Naive thymus-derived CD4-positive, alpha-beta T cell (primary cell): ENCODE data around the gene OR11G2. TPM values are rescaled to one million over a fixed set of nuclear protein-coding genes. Genes with fewer than 3 reads are reported as not detected.
"Not testable (repeated sequence)": the region's sequence is repeated elsewhere in the genome, so short reads cannot be mapped to it uniquely, and the experiment has no call there.

Experiments used
- ATAC-seq: fragments of 150-1000 bp; cut with Tn5 transposase; 2 replicates; pipeline ENCODE4 v1.10.0; 2021; ENCODE audit warnings: mild to moderate bottlenecking, moderate library complexity
- CTCF ChIA-PET: fragments of 350-600 bp; sonication (Branson Sonifier 250); formaldehyde crosslinking; loops from one replicate; lab custom pipeline; 2021; ENCODE audit warnings: antibody characterized with exemption; lab: Charles Lee
- POLR2A ChIA-PET: fragments of 350-600 bp; sonication (Branson Sonifier 250); formaldehyde crosslinking; loops from one replicate; lab custom pipeline; 2021; ENCODE audit warnings: antibody characterized with exemption, inconsistent platforms; lab: Charles Lee
- DNase-seq, 9 donors: peaks; one replicate each; pipeline versions ENCODE4 v3.0.0 to v3.0.0-alpha.2; 2020 to 2022; ENCODE audit warnings: mixed read lengths in 1 of 9
- H3K27ac ChIP-seq: one replicate; pipeline ENCODE4 v1.7.0; 2013; ENCODE audit warnings: mild to moderate bottlenecking, low read depth, low read length, moderate library complexity
- H3K27me3 ChIP-seq, 2 donors: one replicate each; pipeline ENCODE4 v1.7.0; 2013; ENCODE audit warnings: low read length in 2 of 2, mild to moderate bottlenecking in 2 of 2, moderate library complexity in 2 of 2; ENCODE audit not compliant: control insufficient read depth in 2 of 2, insufficient read depth in 2 of 2
- H3K36me3 ChIP-seq, 3 experiments: 1 replicate in 2 of 3; 2 replicates in 1 of 3; pipeline ENCODE4 v1.7.0; 2013; ENCODE audit warnings: low read length in 3 of 3, mild to moderate bottlenecking in 3 of 3, moderate library complexity in 1 of 3; ENCODE audit not compliant: insufficient read depth in 3 of 3, control insufficient read depth in 2 of 3
- H3K4me1 ChIP-seq, 2 donors: one replicate each; pipeline ENCODE4 v1.7.0; 2013; ENCODE audit warnings: low read length in 2 of 2, mild to moderate bottlenecking in 2 of 2, moderate library complexity in 1 of 2; ENCODE audit not compliant: control insufficient read depth in 2 of 2, insufficient read depth in 2 of 2
- H3K4me3 ChIP-seq: 2 replicates; pipeline ENCODE4 v1.7.0; 2013; ENCODE audit warnings: mild to moderate bottlenecking, low read length
- H3K9me3 ChIP-seq, 3 experiments: 1 replicate in 2 of 3; 2 replicates in 1 of 3; pipeline ENCODE4 v1.7.0; 2013; ENCODE audit warnings: low read length in 3 of 3; ENCODE audit not compliant: control insufficient read depth in 2 of 3
- H3K27ac Mint-ChIP-seq, 9 donors: one replicate each; pipeline ENCODE4 v1.8.0; 2020 to 2022; ENCODE audit warnings: mixed read lengths in 9 of 9, mild to moderate bottlenecking in 8 of 9, moderate library complexity in 5 of 9, inconsistent platforms in 2 of 9
- H3K27me3 Mint-ChIP-seq, 5 donors: one replicate each; pipeline ENCODE4 v1.8.0; 2021 to 2022; ENCODE audit warnings: mixed read lengths in 5 of 5, mild to moderate bottlenecking in 1 of 5
- H3K36me3 Mint-ChIP-seq, 5 donors: one replicate each; pipeline ENCODE4 v1.8.0; 2020 to 2022; ENCODE audit warnings: mixed read lengths in 5 of 5, mild to moderate bottlenecking in 3 of 5, inconsistent platforms in 1 of 5
- H3K4me1 Mint-ChIP-seq, 7 donors: one replicate each; pipeline ENCODE4 v1.8.0; 2020 to 2022; ENCODE audit warnings: mixed read lengths in 7 of 7, mild to moderate bottlenecking in 3 of 7, inconsistent platforms in 1 of 7
- H3K4me3 Mint-ChIP-seq, 10 donors: one replicate each; pipeline ENCODE4 v1.8.0; 2020 to 2022; ENCODE audit warnings: mild to moderate bottlenecking in 10 of 10, mixed read lengths in 10 of 10, moderate library complexity in 6 of 10, inconsistent platforms in 2 of 10
- H3K9me3 Mint-ChIP-seq, 11 donors: one replicate each; pipeline ENCODE4 v1.8.0; 2020 to 2022; ENCODE audit warnings: mixed read lengths in 11 of 11, mild to moderate bottlenecking in 4 of 11, inconsistent platforms in 1 of 11, moderate library complexity in 1 of 11
- intact Hi-C, 2 donors: fragments of 100-400 bp; cut with micrococcal nuclease; formaldehyde crosslinking; loops; one replicate each; pipeline ENCODE4 v1.15.1; 2023
- polyA plus RNA-seq, 2 donors: library from polyadenylated mRNA; unstranded; fragments of 300-500 nt; fragmentation: Illumina TruSeq; gene quantifications; one replicate each; pipeline ENCODE4 v1.2.3, GENCODE V29; 2021
- total RNA-seq, 6 experiments: library from RNA in 5 of 6; stranded (reverse) in 5 of 6; gene quantifications; 1 replicate in 5 of 6; 2 replicates in 1 of 6; pipeline ENCODE4 v1.2.3 and lab custom pipeline; 2021 to 2026

Gene OR11G2
- total and polyA plus RNA-seq, 7 experiments from 2014 or later, result not detected

DNA sequence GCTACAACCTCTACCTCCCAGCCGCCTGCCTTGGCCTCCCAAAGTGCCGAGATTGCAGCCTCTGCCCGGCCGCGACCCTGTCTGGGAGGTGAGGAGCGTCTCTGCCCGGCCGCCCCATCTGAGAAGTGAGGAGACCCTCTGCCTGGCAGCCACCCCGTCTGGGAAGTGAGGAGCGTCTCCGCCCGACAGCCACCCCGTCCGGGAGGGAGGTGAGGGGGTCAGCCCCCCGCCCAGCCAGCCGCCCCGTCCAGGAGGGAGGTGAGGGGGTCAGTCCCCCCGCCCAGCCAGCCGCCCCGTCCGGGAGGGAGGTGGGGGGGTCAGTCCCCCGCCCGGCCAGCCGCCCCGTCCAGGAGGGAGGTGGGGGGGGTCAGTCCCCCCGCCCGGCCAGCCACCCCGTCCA is 21.7 kb downstream of the OR11G2 start:
- POLR2A ChIA-PET, H3K9me3 ChIP-seq, intact Hi-C loops, H3K4me3 ChIP-seq, DNase-seq, H3K27ac Mint-ChIP-seq, H3K36me3 ChIP-seq, H3K4me1 Mint-ChIP-seq, CTCF ChIA-PET, H3K4me1 ChIP-seq, H3K36me3 Mint-ChIP-seq, H3K4me3 Mint-ChIP-seq, ATAC-seq, H3K27ac ChIP-seq, H3K27me3 ChIP-seq, H3K9me3 Mint-ChIP-seq: not testable (repeated sequence)
- peaks cover 0 to 24% (median 10%) of the 10 kb centered on the region in 5 donors for H3K27me3 Mint-ChIP-seq

DNA sequence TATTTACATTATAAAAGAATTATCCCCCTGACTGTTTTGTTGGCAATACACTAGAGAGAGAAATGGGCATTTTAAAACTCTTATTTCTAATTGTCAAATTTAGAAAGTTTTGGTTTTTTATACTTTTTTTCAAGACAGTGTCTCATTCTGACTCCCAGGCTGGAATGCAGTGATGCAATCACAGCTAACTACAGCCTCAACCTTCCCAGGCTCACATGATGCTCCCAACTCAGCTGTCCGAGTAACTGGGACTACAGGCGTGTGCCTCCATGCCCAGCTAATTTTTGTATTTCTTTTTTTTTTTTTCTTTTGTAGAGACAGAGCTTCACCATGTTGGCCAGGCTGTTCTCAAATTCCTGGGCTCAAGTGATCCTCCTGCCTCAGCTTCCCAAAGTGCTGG is 24.5 kb downstream of the OR11G2 start:
- ChIA-PET CTCF (no interaction called here), POLR2A (no interaction called here)
- Mint-ChIP-seq H3K27me3 (peaks cover 0 to 14% (median 5%) of the 10 kb centered on the region in 5 donors), H3K36me3 (no peaks in the 10 kb centered on the region), H3K4me1 (no peaks in the 10 kb centered on the region), H3K4me3 (no peak overlapping the region), H3K27ac (no peak overlapping the region), H3K9me3 (peaks cover 0 to 3% (median 0%) of the 10 kb centered on the region in 11 donors)
- Histone ChIP-seq H3K27me3 (no peaks in the 10 kb centered on the region), H3K9me3 (no peaks in the 10 kb centered on the region), H3K4me3 (no peak overlapping the region), H3K36me3 (no peaks in the 10 kb centered on the region), H3K27ac (no peak overlapping the region), H3K4me1 (no peaks in the 10 kb centered on the region)
- DNase-seq (no peak), ATAC-seq (no peak)
- intact Hi-C loops, result no loop called here

DNA sequence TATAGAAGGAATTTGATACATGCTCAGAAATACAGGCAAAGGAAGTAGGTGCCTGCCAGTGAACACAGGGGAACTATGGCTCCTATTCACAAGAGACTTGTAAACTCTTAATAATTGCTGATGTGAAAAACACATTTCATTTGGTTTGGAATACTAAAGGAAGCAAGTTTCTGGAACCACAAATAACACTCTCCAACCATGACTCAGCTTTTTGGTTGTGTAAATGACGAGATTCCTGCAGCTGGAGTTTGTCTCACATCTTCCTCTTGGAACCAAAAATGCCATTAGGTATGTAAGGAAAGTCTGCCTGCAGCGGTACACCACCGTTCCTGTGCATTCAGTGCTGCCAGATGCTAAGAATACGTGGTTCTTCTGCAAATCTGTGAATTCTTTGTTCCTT is 28.3 kb downstream of the OR11G2 start:
- intact Hi-C loops, result no loop called here
- Mint-ChIP-seq H3K27ac (no peak overlapping the region), H3K9me3 (no peaks in the 10 kb centered on the region)

DNA sequence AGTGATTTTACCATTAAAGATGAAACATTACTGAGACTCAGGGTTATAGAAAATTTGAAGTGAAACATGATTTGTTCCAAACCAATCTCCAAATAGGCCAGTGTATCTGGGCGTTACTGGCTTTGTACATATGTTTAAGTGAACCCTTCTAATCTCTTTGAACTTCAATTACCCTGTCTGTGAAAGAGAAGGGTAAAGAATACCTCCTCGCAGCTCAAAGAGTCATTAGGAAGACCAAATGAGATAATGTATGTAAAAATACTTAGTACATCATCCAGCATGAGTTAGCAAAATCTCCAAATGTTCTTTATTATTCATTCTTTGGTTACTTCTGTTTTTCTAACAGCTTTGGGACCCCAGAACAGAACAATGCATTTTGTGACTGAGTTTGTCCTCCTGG is 32.7 kb downstream of the OR11G2 start, which contains the start of gene OR11H6:
TSS of gene OR11H6 (plus strand) at position 301 of the 400 bp plus-strand sequence. CDS start at position 301, 0 bp downstream.
- intact Hi-C loops, result no loop called here
- no peak within 1 kb of the TSS for H3K27ac ChIP-seq
- no peaks in the 10 kb centered on the region for H3K27me3 ChIP-seq
- ChIA-PET POLR2A (no interaction called here), CTCF (no interaction called here)
- H3K9me3 ChIP-seq, result no peaks in the 10 kb centered on the region
- H3K9me3 Mint-ChIP-seq, result peaks cover 0 to 15% (median 3%) of the 10 kb centered on the region in 11 donors
- H3K27me3 Mint-ChIP-seq, result peaks cover 0 to 39% (median 11%) of the 10 kb centered on the region in 5 donors
- no peaks in the 10 kb centered on the region for H3K4me1 Mint-ChIP-seq
- H3K4me3 Mint-ChIP-seq, result no peak within 1 kb of the TSS
- no peaks in the 10 kb centered on the region for H3K4me1 ChIP-seq
- ATAC-seq, result no peak
- H3K36me3 Mint-ChIP-seq, result peaks cover 0 to 4% (median 0%) of the 10 kb centered on the region in 5 donors
- no peak within 1 kb of the TSS for H3K4me3 ChIP-seq
- DNase-seq, result no peak
- no peak within 1 kb of the TSS for H3K27ac Mint-ChIP-seq
- no peaks in the 10 kb centered on the region for H3K36me3 ChIP-seq

More for the DNA sequence above, 28.3 kb downstream of the OR11G2 start:
- Histone ChIP-seq H3K36me3 (no peaks in the 10 kb centered on the region), H3K9me3 (no peaks in the 10 kb centered on the region), H3K27ac (no peak overlapping the region), H3K4me1 (no peaks in the 10 kb centered on the region), H3K4me3 (no peak overlapping the region), H3K27me3 (no peaks in the 10 kb centered on the region)
- Mint-ChIP-seq H3K4me3 (no peak overlapping the region), H3K4me1 (no peaks in the 10 kb centered on the region), H3K27me3 (peaks cover 0 to 29% (median 8%) of the 10 kb centered on the region in 5 donors), H3K36me3 (no peaks in the 10 kb centered on the region)
- POLR2A ChIA-PET, result no interaction called here
- ATAC-seq (no peak), DNase-seq (no peak)
- CTCF ChIA-PET, result no interaction called here

DNA sequence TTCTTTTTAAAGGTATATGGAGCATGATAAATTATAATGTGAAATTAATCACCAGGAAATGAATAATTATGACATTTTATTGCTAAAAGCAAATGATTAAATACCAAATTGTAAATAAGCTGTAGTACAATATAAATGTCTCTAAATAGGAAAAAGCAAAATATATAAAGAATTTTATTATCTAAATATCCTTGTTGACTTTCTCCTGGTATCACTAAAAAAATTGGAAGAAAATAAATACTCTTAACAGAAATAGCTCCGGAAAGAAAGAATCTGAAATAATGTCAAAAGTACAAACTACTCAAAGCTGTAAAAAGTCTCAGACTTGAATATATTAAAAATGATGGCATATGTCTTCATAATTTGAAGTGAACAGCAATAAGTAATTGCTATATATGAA is 38.0 kb downstream of the OR11G2 start, which contains the start of gene OR11H7:
TSS of gene OR11H7 (plus strand) at position 301 of the 400 bp plus-strand sequence.
- H3K4me1 Mint-ChIP-seq, result no peaks in the 10 kb centered on the region
- CTCF ChIA-PET, result no interaction called here
- no peak within 1 kb of the TSS for H3K4me3 Mint-ChIP-seq

DNA sequence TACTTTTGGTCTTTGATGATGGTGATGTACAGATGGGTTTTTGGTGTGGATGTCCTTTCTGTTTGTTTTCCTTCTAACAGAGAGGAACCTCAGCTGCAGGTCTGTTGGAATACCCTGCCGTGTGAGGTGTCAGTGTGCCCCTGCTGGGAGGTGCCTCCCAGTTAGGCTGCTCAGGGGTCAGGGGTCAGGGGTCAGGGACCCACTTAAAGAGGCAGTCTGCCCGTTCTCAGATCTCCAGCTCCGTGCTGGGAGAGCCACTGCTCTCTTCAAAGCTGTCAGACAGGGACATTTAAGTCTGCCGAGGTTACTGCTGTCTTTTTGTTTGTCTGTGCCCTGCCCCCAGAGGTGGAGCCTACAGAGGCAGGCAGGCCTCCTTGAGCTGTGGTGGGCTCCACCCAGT is 44.7 kb downstream of the OR11G2 start:
- ATAC-seq, H3K4me3 Mint-ChIP-seq, H3K4me1 Mint-ChIP-seq, H3K27me3 ChIP-seq, H3K9me3 ChIP-seq, CTCF ChIA-PET, H3K27me3 Mint-ChIP-seq, H3K4me3 ChIP-seq, H3K36me3 Mint-ChIP-seq, H3K27ac Mint-ChIP-seq, H3K27ac ChIP-seq, intact Hi-C loops, H3K4me1 ChIP-seq, DNase-seq, POLR2A ChIA-PET, H3K36me3 ChIP-seq: not testable (repeated sequence)
- H3K9me3 Mint-ChIP-seq, result peaks cover 0 to 11% (median 3%) of the 10 kb centered on the region in 11 donors

More for the DNA sequence above, 38.0 kb downstream of the OR11G2 start, which contains the start of gene OR11H7:
- H3K36me3 ChIP-seq, result no peaks in the 10 kb centered on the region
- POLR2A ChIA-PET, result no interaction called here
- H3K9me3 ChIP-seq, result peaks cover 0 to 8% (median 0%) of the 10 kb centered on the region in 3 experiments
- peaks cover 0 to 20% (median 11%) of the 10 kb centered on the region in 5 donors for H3K27me3 Mint-ChIP-seq
- H3K36me3 Mint-ChIP-seq, result peaks cover 0 to 12% (median 0%) of the 10 kb centered on the region in 5 donors
- no peak for ATAC-seq
- no peak within 1 kb of the TSS for H3K4me3 ChIP-seq
- H3K27ac ChIP-seq, result no peak within 1 kb of the TSS
- DNase-seq, result no peak
- H3K9me3 Mint-ChIP-seq, result peaks cover 0 to 34% (median 14%) of the 10 kb centered on the region in 11 donors
- H3K27ac Mint-ChIP-seq, result no peak within 1 kb of the TSS
- H3K27me3 ChIP-seq, result no peaks in the 10 kb centered on the region
- no peaks in the 10 kb centered on the region for H3K4me1 ChIP-seq
- intact Hi-C loops, result no loop called here

DNA sequence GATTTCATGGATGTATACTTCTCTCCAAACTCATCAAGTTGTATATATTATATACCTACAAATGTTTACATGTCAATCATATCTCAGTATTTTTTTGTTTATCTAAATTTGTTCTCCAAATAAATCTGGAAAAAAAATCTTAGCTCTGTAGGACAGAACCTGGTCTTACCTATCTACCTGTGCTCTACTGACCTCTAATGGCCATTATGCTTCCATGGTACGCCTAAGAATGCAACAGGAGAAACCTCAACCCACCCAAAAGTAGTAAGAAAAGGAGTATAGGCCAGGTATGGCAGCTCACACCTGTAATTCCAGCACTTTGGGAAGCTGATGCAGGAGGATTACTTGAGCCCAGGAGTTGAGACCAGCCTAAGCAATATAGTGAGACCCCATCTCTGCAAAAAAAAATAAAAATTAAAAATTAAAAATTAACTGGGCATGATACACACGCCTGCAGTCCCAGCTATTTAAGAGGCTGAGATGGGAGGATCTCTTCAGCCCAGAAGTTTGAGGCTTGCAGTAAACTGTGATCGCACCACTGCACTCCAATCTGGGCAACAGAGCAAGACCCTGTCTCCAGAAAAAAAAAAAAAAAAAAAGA is 57.0 kb downstream of the OR11G2 start:
- Mint-ChIP-seq H3K4me3 (no peak overlapping the region), H3K4me1 (no peaks in the 10 kb centered on the region), H3K27me3 (no peaks in the 10 kb centered on the region), H3K27ac (no peak overlapping the region), H3K36me3 (peaks cover 0 to 12% (median 7%) of the 10 kb centered on the region in 5 donors), H3K9me3 (peaks cover 5 to 22% (median 9%) of the 10 kb centered on the region in 11 donors)
- ChIA-PET CTCF (no interaction called here), POLR2A (no interaction called here)
- peak in 1 of 9 donors; percentile 5 for DNase-seq
- Histone ChIP-seq H3K36me3 (no peaks in the 10 kb centered on the region), H3K27ac (no peak overlapping the region), H3K4me1 (no peaks in the 10 kb centered on the region), H3K9me3 (no peaks in the 10 kb centered on the region), H3K4me3 (no peak overlapping the region), H3K27me3 (no peaks in the 10 kb centered on the region)
- ATAC-seq, result no peak
- intact Hi-C loops, result no loop called here
